CD4-positive, alpha-beta T cell treated with Interleukin-17A for 1 hour (primary cell): ENCODE results near the gene KAZN.

ENCODE experiments used
- DNase-seq: peaks from one replicate; pipeline ENCODE4 v3.0.0-alpha.2; 2020

The KAZN gene

GRCh38 chr1:14746393-14746792, 147.9 kb downstream of the KAZN start:
- no peak for DNase-seq

- DNase-seq: no peak
These were observed 149.7 kb downstream of the KAZN start for GRCh38 chr1:14748151-14748550.

GRCh38 chr1:14748977-14749376, 150.5 kb downstream of the KAZN start:
- no peak for DNase-seq

- DNase-seq: no peak
These were observed 152.0 kb downstream of the KAZN start for GRCh38 chr1:14750490-14750889.

DNA sequence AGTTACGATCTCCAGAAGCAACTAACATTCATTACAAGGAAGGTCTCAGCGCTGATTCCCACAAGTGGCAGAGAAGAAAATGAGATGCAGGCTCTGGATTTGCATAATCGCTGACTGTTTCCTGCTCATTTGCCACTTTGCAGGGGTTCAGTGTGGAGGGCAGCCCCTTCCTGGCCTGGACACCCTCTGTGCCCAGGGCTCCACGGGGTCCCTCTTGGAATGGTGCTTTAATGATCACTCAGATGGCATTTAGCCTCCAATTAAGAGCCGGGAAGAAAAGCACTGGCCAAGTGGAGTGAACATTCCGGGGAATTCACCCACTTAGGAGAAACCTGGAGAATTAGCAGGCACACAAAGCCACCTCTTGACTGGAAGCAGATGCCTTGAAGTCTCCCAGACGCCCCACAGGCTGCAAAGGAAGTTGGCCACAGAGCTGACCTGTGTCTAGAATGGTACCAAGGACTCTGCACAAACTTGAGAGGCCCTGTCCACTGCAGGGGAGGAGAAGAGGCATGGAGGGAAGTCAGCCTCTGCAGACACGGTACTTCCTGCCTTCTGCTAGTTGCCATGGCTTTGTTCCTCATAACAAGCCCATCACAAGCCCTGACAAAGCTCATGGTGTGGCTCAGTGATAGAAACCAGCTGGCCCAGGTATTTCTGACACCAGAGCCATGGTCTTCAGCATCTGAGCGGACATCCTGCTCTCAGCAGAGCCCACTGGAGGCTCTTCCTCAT, 157.2 kb downstream of the KAZN start:
- no peak for DNase-seq

- DNase-seq: no peak
These were observed 158.3 kb downstream of the KAZN start for GRCh38 chr1:14756589-14757285.

- no peak for DNase-seq
These were observed 158.8 kb downstream of the KAZN start for GRCh38 chr1:14757286-14757625.

- no peak for DNase-seq
These were observed 160.7 kb downstream of the KAZN start for GRCh38 chr1:14759042-14759818.

DNA sequence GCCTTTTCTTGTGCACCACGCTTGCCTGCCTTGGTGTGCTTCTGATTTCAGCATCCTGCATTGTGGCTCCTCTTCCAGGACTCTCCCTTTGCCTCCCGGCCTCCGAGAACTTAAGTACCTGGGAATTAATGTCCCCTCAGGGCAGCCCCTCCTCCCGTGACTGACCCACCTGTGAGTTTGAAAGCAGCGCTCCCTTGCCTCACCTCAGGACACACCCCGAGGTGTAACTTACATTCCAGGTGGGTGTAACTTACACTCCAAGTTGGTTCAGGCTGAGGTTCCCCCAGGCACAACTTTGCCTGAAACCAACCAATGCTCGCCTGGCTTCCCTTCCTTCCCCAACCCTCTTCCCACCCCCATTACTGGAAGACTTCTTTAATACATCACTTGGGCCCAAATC, 161.4 kb downstream of the KAZN start:
- DNase-seq: no peak

GRCh38 chr1:14760780-14761179, 162.3 kb downstream of the KAZN start:
- DNase-seq: no peak

DNA sequence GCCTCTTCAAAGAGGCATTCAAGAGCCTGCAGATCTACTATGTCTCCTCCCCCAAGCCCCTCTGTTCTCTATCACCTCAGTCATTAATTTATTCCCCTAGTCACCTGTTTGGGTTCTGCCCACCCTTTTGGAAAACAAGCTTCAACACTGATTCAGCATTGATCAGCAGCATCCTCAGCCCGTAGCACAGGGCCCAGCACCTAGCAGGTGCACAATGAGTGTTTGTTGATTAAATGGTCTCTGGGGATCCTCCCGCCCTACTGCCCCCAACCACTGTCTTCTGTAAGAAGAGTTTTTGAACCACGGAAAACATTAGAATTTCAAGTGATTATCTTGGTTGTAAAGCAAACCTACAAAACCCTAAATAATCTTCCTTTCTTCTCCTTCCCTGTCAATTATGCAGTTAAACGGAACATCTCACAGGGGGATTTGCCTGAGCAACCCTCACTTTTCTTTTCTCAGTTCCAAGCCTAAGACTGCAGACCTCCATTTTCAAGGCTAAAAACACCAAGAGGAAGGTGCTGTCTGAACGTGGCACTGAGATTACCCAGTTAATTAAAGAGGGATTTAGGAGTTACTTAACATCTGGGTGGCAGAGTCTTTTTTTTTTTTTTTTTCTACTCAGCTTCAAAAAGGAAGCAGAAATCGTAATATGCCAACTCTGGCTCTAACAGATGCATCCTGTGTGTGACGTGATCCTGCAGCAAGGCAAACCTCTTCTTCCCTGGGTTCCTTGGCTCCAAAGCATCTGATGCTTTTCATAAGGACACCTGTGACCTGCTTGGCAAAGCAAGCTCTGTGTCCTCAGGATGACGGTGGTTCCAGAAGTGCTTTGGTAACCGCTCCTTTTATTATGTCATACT, 163.0 kb downstream of the KAZN start:
- no peak for DNase-seq

GRCh38 chr1:14763977-14764376, 165.5 kb downstream of the KAZN start:
- no peak for DNase-seq

- no peak for DNase-seq
These were observed 167.3 kb downstream of the KAZN start for GRCh38 chr1:14765773-14766172.

DNA sequence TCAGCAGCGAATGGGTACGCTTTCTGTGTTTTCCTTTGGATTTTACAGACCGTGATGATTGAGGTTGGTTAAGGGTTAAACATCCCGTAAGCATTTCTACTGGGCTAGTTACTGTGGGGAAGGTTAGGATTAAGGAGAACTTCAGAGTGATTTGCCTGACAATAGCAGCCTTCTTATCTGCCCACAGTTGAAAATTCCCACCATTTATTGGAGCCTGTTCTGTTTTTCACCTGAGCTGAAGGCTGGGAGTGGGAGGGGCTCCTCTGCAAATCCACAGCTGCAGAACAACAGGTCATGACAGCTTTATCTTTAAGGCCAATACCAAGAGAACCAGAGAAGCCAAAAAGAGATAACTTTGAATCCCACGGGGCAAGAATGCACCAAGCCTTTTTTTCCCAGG, 168.6 kb downstream of the KAZN start:
- DNase-seq: no peak

GRCh38 chr1:14768582-14769304, 170.3 kb downstream of the KAZN start:
- DNase-seq: no peak

DNA sequence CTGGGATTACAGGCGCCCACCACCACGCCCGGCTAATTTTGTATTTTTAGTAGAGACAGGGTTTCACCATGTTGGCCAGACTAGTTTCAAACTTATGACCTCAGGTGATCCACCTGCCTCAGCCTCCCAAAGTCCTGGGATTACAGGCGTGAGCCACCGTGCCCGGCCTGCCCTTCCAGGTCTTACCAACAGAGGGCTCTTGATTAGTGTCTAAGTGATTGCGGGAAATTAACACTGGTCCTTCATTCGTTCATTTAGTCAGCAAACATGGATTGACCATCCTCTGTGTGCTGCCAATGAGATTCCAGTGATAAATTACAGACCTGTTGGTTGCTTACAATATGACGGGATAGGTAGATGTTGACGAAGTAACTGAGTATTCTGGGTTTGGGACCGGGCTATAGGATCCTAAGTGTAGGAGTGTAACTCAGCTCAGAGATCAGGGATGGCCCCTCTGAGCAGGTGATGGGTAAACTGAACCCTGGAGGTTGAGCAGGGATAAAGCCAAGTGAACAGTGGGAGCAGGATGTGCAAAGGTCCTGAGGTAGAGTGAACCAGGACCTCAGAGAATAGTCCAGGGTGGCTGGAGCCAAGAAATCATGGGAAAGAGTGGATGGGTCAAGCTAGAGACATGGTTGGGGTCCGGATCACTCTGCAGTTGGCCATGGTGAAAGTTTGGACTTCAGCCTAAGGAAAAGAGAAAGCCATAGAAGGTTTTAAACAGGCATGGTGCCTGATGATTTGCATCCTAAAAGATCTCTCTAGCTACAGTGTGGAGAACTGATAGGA, 171.2 kb downstream of the KAZN start:
- no peak for DNase-seq

- DNase-seq: no peak
These were observed 175.0 kb downstream of the KAZN start for GRCh38 chr1:14773396-14774025.

DNA sequence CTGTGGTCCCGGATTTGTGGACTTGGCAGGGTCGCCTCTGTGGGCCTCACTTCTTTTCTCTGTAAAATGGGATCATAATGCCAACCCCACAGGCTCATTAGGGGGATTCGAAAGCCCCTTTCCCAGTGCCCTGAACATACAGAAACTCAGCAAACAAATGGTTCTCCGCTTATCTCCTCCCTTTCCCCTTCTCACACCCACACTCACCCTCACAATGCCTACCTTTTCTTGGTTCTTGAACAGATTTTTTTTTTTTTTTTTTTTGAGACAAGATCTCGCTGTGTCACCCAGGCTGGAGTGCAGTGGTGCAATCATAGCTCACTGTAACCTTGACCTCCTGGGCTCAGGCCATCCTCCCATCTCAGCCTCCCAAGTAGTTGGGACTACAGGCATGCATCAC, 175.7 kb downstream of the KAZN start:
- no peak for DNase-seq

GRCh38 chr1:14774988-14775387, 176.5 kb downstream of the KAZN start:
- DNase-seq: no peak

DNA sequence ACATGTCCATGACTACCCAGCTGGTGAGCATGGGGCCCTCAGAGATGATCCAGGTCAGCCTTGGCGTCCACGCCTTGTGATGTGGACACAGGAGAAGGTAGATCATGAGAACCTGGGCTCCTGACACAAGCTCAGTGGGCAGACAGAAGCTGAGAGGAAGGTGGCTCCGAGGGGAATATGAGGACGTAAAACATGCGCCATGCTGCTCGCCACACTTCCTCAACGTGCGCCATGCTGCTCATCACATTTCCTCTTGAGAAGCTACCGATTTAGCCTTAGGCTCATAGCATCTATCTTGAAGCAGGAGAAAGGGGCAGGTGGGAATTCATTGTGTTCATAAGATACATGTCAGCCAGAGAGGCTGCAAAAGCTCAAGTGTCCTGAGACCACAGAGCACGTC, 176.9 kb downstream of the KAZN start:
- DNase-seq: no peak
